Measurements from ENCODE around the gene PLEKHM3.

- TF ChIP-seq CTCF (conservative IDR thresholded peaks at IDR 0.05) (no peak), EZH2 (IDR thresholded peaks at IDR 0.05; ENCODE audit: low read depth) (no peak)
Observed at GRCh38 chr2:207839575-207839974, 185.8 kb downstream of the PLEKHM3 start.
